Peyer's patch (tissue), 4 donors: ENCODE results near the gene APEX1.

Experiments used
- POLR2A ChIP-seq, 2 donors: fragments of 450-650 bp; IDR thresholded peaks; one replicate each; pipeline ENCODE4 v1.5.1; 2017; ENCODE audit warnings: antibody characterized with exemption in 2 of 2, mild to moderate bottlenecking in 2 of 2, moderate library complexity in 2 of 2
- TF ChIP-seq, protein P1 (sequence below), 6 experiments: fragments of 450-650 bp in 4 of 6; fragments of 200-600 bp in 2 of 6; sonication (generic) in 1 of 6; IDR thresholded peaks; one replicate each; pipeline ENCODE4 v1.5.1; 2017 to 2019; ENCODE audit warnings: antibody characterized with exemption in 6 of 6, mild to moderate bottlenecking in 3 of 6, moderate library complexity in 1 of 6

DNA sequence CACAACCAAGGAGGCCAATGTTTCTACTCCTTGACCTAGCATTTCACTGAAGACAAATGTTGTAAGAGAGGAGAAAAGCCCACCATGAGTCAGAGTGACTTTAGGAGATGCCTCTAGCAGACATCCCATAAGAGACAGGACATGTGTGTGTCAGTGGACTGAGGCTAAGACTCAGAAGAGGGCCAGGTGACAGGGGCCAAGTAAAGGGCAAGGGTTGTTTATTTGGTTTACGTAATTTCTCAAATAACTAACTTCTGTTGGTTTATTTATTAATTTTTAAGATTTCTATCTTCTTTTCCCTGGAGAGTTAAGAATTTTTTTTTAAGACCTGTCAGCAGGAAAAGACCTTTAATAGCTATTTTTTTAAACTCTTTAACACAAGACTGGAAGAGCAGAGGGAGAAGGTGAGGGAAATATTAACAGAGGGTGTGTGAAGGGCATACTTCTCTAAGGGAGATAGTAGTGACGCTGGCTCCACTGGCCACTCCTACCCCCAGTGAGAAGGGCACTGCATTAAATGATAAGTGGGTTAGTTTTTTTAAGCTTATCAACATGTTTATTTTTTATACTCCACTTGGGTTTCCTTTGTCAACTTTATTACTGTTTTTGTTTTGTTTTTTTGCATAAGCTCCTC lies 17.6 kb downstream of the APEX1 start:
- TF ChIP-seq, protein P1, sequence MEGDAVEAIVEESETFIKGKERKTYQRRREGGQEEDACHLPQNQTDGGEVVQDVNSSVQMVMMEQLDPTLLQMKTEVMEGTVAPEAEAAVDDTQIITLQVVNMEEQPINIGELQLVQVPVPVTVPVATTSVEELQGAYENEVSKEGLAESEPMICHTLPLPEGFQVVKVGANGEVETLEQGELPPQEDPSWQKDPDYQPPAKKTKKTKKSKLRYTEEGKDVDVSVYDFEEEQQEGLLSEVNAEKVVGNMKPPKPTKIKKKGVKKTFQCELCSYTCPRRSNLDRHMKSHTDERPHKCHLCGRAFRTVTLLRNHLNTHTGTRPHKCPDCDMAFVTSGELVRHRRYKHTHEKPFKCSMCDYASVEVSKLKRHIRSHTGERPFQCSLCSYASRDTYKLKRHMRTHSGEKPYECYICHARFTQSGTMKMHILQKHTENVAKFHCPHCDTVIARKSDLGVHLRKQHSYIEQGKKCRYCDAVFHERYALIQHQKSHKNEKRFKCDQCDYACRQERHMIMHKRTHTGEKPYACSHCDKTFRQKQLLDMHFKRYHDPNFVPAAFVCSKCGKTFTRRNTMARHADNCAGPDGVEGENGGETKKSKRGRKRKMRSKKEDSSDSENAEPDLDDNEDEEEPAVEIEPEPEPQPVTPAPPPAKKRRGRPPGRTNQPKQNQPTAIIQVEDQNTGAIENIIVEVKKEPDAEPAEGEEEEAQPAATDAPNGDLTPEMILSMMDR (IDR thresholded peaks at IDR 0.05), result no peak
- TF ChIP-seq POLR2A (IDR thresholded peaks at IDR 0.05), result no peak
